ENCODE data around the gene PI3.

The PI3 gene

DNA sequence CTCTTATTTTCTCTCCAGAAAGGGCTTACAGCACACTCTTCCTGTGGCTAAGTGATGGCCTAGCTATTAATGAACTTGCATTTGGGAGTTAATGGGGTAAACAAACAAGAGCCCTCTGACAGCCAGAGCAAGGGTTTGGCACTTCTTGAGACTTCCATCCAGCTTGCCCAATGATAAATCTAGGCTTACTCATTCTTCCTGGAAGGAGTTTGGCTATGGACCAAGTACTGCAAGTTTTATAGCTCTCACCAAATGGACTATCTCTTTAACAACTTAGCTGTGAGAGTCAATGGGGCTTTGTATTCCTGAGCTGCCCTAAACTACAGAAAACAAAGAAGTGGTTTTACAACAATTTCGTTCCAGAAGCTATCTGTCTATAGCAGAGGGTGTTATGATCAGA, 16.7 kb upstream of the PI3 start:
- Histone ChIP-seq H3K79me2 (ENCODE audit: low read length) (no peaks in the 10 kb centered on the region), H3K27me3 (ENCODE audit: low read depth, low read length) (no peaks in the 10 kb centered on the region), H4K20me1 (ENCODE audit: insufficient read depth, low read length) (no peaks in the 10 kb centered on the region), H3K27ac (ENCODE audit: low read length) (no peak overlapping the region), H3K36me3 (replicated peaks; ENCODE audit: low read depth, low read length) (peaks cover 22% of the 10 kb centered on the region), H3K4me2 (ENCODE audit: low read length) (no peak overlapping the region), H3K9ac (ENCODE audit: low read length) (no peak overlapping the region), H2AFZ (ENCODE audit: low read depth, low read length) (no peak overlapping the region), H3K4me1 (ENCODE audit: low read length) (peaks cover 29% of the 10 kb centered on the region), H3K4me3 (ENCODE audit: low read length) (no peak overlapping the region), H3K9me3 (ENCODE audit: insufficient read depth, low read length) (peaks cover 41% of the 10 kb centered on the region)
- TF ChIP-seq, protein P1, sequence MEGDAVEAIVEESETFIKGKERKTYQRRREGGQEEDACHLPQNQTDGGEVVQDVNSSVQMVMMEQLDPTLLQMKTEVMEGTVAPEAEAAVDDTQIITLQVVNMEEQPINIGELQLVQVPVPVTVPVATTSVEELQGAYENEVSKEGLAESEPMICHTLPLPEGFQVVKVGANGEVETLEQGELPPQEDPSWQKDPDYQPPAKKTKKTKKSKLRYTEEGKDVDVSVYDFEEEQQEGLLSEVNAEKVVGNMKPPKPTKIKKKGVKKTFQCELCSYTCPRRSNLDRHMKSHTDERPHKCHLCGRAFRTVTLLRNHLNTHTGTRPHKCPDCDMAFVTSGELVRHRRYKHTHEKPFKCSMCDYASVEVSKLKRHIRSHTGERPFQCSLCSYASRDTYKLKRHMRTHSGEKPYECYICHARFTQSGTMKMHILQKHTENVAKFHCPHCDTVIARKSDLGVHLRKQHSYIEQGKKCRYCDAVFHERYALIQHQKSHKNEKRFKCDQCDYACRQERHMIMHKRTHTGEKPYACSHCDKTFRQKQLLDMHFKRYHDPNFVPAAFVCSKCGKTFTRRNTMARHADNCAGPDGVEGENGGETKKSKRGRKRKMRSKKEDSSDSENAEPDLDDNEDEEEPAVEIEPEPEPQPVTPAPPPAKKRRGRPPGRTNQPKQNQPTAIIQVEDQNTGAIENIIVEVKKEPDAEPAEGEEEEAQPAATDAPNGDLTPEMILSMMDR (IDR thresholded peaks at IDR 0.05; ENCODE audit: low read depth, low read length) = no peak
- TF ChIP-seq EZH2phosphoT487 (IDR thresholded peaks at IDR 0.05; ENCODE audit: low read depth) = no peak

DNA sequence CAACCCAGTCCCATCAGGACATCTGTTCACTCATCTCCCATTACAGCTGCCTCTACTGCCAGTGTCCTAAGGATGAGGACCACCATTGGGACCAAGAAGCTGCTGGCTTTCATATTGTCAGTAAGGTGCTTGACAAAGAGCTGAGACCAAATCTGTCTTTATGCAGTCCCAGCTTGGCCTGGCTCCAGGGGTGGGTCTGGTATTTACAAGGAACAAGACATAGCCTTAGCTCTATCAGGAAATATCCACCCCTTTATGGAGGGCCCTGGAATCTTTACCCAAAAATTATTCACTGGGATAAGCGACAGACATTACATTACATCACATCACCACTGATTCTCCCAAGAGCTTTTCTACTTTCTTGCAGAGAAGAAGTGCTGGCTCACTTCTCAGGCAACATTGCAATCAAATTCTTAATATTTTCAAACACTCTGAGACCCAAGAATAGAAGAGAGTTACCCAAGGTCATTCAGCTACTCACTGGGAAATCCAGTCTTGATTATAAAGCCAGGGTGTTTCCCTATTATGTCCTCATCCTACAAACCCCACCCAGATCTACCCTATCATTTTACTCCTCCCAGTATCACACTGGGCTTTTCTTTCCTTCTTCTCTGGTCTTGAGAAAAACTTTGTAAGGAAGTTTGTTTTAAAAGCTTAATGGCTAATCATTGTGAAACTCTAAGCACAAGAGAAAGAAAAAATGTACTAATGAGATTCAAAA, 11.5 kb upstream of the PI3 start:
- H3K4me1 ChIP-seq (ENCODE audit: low read length) = no peaks in the 10 kb centered on the region
- H3K27me3 ChIP-seq (ENCODE audit: low read depth, low read length) = peaks cover 29% of the 10 kb centered on the region; the same call in 1 of the 2 replicates
- no peak overlapping the region for H3K27ac ChIP-seq (ENCODE audit: low read length)
- H2AFZ ChIP-seq (ENCODE audit: low read depth, low read length) = no peak overlapping the region
- H3K4me3 ChIP-seq (ENCODE audit: low read length) = no peak overlapping the region
- H3K36me3 ChIP-seq (replicated peaks; ENCODE audit: low read depth, low read length) = no peaks in the 10 kb centered on the region
- no peaks in the 10 kb centered on the region for H3K79me2 ChIP-seq (ENCODE audit: low read length)
- TF ChIP-seq, protein P1 (IDR thresholded peaks at IDR 0.05; ENCODE audit: low read depth, low read length) = no peak
- TF ChIP-seq EZH2phosphoT487 (IDR thresholded peaks at IDR 0.05; ENCODE audit: low read depth) = no peak
- H3K9me3 ChIP-seq (ENCODE audit: insufficient read depth, low read length) = peaks cover 20% of the 10 kb centered on the region
- H4K20me1 ChIP-seq (ENCODE audit: insufficient read depth, low read length) = no peaks in the 10 kb centered on the region
- H3K4me2 ChIP-seq (ENCODE audit: low read length) = no peak overlapping the region
- no peak overlapping the region for H3K9ac ChIP-seq (ENCODE audit: low read length)

DNA sequence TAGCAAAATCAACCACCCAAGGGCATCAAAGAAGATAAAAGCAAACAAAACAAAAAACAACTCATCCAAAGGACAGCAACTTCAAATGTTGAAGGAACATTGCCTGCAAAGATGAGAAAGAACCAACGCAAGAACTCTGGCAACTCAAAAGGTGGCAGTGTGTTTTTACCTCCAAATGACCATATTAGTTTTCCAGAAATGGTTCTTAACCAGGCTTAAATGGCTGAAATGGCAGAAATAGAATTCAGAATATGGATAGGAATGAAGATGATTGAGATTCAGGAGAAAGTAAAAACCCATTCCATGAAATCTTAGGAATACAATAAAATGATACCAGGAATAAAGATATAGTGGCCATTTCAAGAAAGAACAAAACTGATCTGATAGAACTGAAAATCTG, 9.8 kb upstream of the PI3 start:
- H3K9me3 ChIP-seq (ENCODE audit: insufficient read depth, low read length) = peaks cover 3% of the 10 kb centered on the region
- H3K36me3 ChIP-seq (replicated peaks; ENCODE audit: low read depth, low read length) = no peaks in the 10 kb centered on the region
- H3K4me1 ChIP-seq (ENCODE audit: low read length) = no peaks in the 10 kb centered on the region
- peaks cover 34% of the 10 kb centered on the region for H3K27me3 ChIP-seq (ENCODE audit: low read depth, low read length)
- no peaks in the 10 kb centered on the region for H4K20me1 ChIP-seq (ENCODE audit: insufficient read depth, low read length)
- H3K79me2 ChIP-seq (ENCODE audit: low read length) = no peaks in the 10 kb centered on the region
- H3K9ac ChIP-seq (ENCODE audit: low read length) = no peak overlapping the region
- no peak overlapping the region for H3K4me3 ChIP-seq (ENCODE audit: low read length)
- no peak overlapping the region for H2AFZ ChIP-seq (ENCODE audit: low read depth, low read length)
- no peak overlapping the region for H3K4me2 ChIP-seq (ENCODE audit: low read length)
- H3K27ac ChIP-seq (ENCODE audit: low read length) = no peak overlapping the region
- TF ChIP-seq, protein P1 (IDR thresholded peaks at IDR 0.05; ENCODE audit: low read depth, low read length) = no peak
- TF ChIP-seq EZH2phosphoT487 (IDR thresholded peaks at IDR 0.05; ENCODE audit: low read depth) = no peak

DNA sequence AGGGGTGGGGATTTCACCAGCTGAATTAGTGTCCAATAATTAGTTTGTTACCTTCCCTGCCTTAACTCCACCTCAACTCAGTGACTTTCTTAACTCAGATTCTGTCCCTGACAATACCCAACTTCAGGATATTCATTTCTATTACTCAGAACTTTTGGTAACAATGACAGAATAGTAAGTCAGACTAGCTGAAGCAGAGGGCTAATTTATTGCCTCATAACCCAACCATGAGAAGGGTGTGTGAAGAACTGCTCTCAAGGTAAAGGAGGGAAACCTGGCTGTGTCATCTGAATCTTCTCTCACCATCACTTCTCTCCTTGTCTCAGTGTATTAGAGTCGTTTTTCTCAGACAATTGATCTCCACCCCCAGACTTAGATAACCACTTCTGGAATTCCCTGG, 1.2 kb upstream of the PI3 start:
- no peak overlapping the region for H2AFZ ChIP-seq (ENCODE audit: low read depth, low read length)
- no peak overlapping the region for H3K27ac ChIP-seq (ENCODE audit: low read length)
- H3K4me3 ChIP-seq (ENCODE audit: low read length) = no peak overlapping the region
- no peaks in the 10 kb centered on the region for H3K36me3 ChIP-seq (replicated peaks; ENCODE audit: low read depth, low read length)
- TF ChIP-seq EZH2phosphoT487 (IDR thresholded peaks at IDR 0.05; ENCODE audit: low read depth) = no peak
- TF ChIP-seq, protein P1 (IDR thresholded peaks at IDR 0.05; ENCODE audit: low read depth, low read length) = no peak
- no peaks in the 10 kb centered on the region for H3K79me2 ChIP-seq (ENCODE audit: low read length)
- no peaks in the 10 kb centered on the region for H3K9me3 ChIP-seq (ENCODE audit: insufficient read depth, low read length)
- H3K4me2 ChIP-seq (ENCODE audit: low read length) = no peak overlapping the region
- peaks cover 41% of the 10 kb centered on the region for H3K27me3 ChIP-seq (ENCODE audit: low read depth, low read length)
- H3K9ac ChIP-seq (ENCODE audit: low read length) = no peak overlapping the region
- no peaks in the 10 kb centered on the region for H4K20me1 ChIP-seq (ENCODE audit: insufficient read depth, low read length)
- H3K4me1 ChIP-seq (ENCODE audit: low read length) = no peaks in the 10 kb centered on the region

All from OCI-LY3 (cell line).